Astrocyte (in vitro differentiated cells and primary cell): ENCODE results near the gene ACSF3.

ENCODE experiments used
- EZH2 ChIP-seq: IDR thresholded peaks from 2 replicates; pipeline ENCODE4 v1.6.1; 2012; ENCODE audit warnings: mild to moderate bottlenecking, low read length, inconsistent platforms; ENCODE audit not compliant: insufficient read depth
- TF ChIP-seq, protein P1 (sequence below): IDR thresholded peaks from 2 replicates; pipeline ENCODE4 v1.5.1; 2011; ENCODE audit warnings: low read depth, mild to moderate bottlenecking, inconsistent platforms, low read length, moderate library complexity; ENCODE audit not compliant: insufficient read depth

GRCh38 chr16:89096768-89097391 lies 3.2 kb downstream of the ACSF3 start:
- TF ChIP-seq, protein P1, sequence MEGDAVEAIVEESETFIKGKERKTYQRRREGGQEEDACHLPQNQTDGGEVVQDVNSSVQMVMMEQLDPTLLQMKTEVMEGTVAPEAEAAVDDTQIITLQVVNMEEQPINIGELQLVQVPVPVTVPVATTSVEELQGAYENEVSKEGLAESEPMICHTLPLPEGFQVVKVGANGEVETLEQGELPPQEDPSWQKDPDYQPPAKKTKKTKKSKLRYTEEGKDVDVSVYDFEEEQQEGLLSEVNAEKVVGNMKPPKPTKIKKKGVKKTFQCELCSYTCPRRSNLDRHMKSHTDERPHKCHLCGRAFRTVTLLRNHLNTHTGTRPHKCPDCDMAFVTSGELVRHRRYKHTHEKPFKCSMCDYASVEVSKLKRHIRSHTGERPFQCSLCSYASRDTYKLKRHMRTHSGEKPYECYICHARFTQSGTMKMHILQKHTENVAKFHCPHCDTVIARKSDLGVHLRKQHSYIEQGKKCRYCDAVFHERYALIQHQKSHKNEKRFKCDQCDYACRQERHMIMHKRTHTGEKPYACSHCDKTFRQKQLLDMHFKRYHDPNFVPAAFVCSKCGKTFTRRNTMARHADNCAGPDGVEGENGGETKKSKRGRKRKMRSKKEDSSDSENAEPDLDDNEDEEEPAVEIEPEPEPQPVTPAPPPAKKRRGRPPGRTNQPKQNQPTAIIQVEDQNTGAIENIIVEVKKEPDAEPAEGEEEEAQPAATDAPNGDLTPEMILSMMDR = no peak
- no peak for TF ChIP-seq EZH2
